ENCODE results near the gene SLC7A14. TPM values are rescaled to one million over a fixed set of nuclear protein-coding genes. Genes with fewer than 3 reads are reported as not detected.

Gene SLC7A14
- total RNA-seq, 2 experiments from 2014 or later = not detected

- peak; percentile 56 for DNase-seq
These were observed 171.6 kb downstream of the SLC7A14 start for GRCh38 chr3:170414202-170414663.

GRCh38 chr3:170413291-170413690 lies 172.6 kb downstream of the SLC7A14 start:
- no peak for DNase-seq
- POLR2A ChIA-PET = no interaction called here
- H3K27me3 Mint-ChIP-seq = peaks cover 22% of the 10 kb centered on the region
- no peak overlapping the region for H3K27ac Mint-ChIP-seq
- peaks cover 2% of the 10 kb centered on the region for H3K36me3 Mint-ChIP-seq (ENCODE audit: low read depth)
- H3K4me1 Mint-ChIP-seq = peaks cover 2% of the 10 kb centered on the region
- H3K4me3 Mint-ChIP-seq = no peak overlapping the region
- CTCF ChIA-PET = interaction anchor here (1.0 to 3.0 kb wide), 6 partner anchors 11 to 442 kb away, joined by 3 to 18 read pairs (median 3); no protein-coding TSS in a partner anchor
- H3K9me3 Mint-ChIP-seq = no peaks in the 10 kb centered on the region

More at GRCh38 chr3:170414202-170414663, 171.6 kb downstream of the SLC7A14 start:
- POLR2A ChIA-PET = no interaction called here
- H3K4me3 Mint-ChIP-seq = no peak overlapping the region
- no peaks in the 10 kb centered on the region for H3K9me3 Mint-ChIP-seq
- H3K27me3 Mint-ChIP-seq = peaks cover 27% of the 10 kb centered on the region
- H3K27ac Mint-ChIP-seq = no peak overlapping the region
- H3K36me3 Mint-ChIP-seq (ENCODE audit: low read depth) = peaks cover 3% of the 10 kb centered on the region
- CTCF ChIA-PET = interaction anchor here (0.6 to 3.0 kb wide), 9 partner anchors 10 to 448 kb away, joined by 3 to 18 read pairs (median 4); no protein-coding TSS in a partner anchor
- peaks cover 6% of the 10 kb centered on the region for H3K4me1 Mint-ChIP-seq

- CTCF ChIA-PET = interaction anchor here (0.6 to 0.9 kb wide), 3 partner anchors 21 to 101 kb away, joined by 3 to 4 read pairs (median 3); no protein-coding TSS in a partner anchor
- Mint-ChIP-seq H3K36me3 (ENCODE audit: low read depth) (no peaks in the 10 kb centered on the region), H3K27ac (no peak overlapping the region), H3K4me1 (no peaks in the 10 kb centered on the region), H3K27me3 (peaks cover 4% of the 10 kb centered on the region), H3K4me3 (no peak overlapping the region), H3K9me3 (no peaks in the 10 kb centered on the region)
- POLR2A ChIA-PET = no interaction called here
- no peak for DNase-seq
These were observed 175.3 kb downstream of the SLC7A14 start for GRCh38 chr3:170410428-170411029.

Small RNAs within 50 kb of the gene (microRNA-seq; reads per million reads assigned to microRNA genes)
- not detected for gene MIR6828 (ENCODE audit: borderline microRNAs expressed, borderline replicate concordance)

Other genes with a start within 250 kb of the SLC7A14 start
- 10 to 100 TPM; 15.9 to 19.1 TPM for gene SKIL, start 228.4 kb downstream of the SLC7A14 start, total RNA-seq
- gene CLDN11, start 167.2 kb downstream of the SLC7A14 start, total RNA-seq = not detected